Astrocyte of the hippocampus (primary cell): ENCODE data around the gene MPP3.

Experiments
- DNase-seq: peaks from one replicate; pipeline ENCODE4 v3.0.0; 2011; ENCODE audit warnings: low read depth, low spot score

The MPP3 gene

GRCh38 chr17:43772877-43773648 is 59.9 kb downstream of the MPP3 start:
- DNase-seq, result no peak

DNA sequence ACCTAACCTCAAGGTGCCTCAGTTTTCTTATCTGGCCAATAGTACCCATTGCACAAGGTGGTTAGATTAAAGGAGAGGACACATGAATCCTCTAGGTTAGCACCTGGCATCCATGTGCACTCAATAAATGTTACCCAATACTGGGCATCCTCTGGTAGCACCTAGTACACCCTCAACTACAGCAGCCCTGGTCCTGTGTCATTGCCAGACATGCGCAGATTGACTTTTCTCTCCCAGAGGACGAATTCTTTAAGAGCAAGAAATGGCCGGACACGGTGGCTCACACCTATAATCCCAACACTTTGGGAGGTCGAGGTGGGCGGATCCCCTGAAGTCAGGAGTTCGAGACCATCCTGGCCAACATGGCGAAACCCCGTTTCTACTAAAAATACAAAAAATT is 61.5 kb downstream of the MPP3 start:
- DNase-seq, result no peak

DNA sequence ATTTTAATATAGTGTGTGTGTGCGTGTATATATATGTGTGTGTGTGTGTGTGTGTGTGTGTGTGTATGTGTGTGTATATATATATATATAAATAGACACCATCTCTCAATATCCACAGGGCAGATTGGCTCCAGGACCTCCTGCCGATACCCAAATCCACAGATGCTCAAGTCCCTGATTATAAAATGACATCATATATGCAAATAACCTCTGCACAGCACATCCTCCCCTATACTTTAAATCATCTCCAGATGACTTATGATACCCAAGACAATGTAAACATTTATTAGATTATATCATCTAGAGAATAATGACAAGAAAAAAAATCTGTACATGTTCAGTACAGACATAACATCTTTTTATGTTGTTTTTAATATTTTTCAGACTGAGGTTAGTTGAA is 62.0 kb downstream of the MPP3 start:
- no peak for DNase-seq

- no peak for DNase-seq
These were observed 63.1 kb downstream of the MPP3 start for GRCh38 chr17:43769859-43770258.

- no peak for DNase-seq
These were observed 63.5 kb downstream of the MPP3 start for GRCh38 chr17:43769426-43769825.

GRCh38 chr17:43768943-43769342 is 64.0 kb downstream of the MPP3 start:
- DNase-seq, result no peak

GRCh38 chr17:43768382-43768781 is 64.6 kb downstream of the MPP3 start:
- DNase-seq, result no peak

DNA sequence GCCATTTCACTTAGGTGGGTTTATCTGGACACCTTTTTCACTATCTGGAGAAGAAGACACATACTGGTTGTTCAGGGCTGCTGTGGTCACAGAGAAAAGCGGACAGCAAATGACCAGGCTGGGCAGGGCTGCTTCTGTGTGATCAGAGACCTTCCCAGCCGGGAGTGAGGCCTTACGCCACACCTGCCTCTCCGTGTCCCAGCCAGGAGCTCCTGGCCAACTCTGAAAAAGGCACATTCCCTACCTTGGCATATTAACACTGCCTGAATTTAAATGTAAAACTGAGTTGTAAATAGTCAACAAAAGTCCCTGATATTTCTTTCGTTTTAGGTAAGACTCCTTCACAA is 65.3 kb downstream of the MPP3 start:
- DNase-seq, result no peak

DNA sequence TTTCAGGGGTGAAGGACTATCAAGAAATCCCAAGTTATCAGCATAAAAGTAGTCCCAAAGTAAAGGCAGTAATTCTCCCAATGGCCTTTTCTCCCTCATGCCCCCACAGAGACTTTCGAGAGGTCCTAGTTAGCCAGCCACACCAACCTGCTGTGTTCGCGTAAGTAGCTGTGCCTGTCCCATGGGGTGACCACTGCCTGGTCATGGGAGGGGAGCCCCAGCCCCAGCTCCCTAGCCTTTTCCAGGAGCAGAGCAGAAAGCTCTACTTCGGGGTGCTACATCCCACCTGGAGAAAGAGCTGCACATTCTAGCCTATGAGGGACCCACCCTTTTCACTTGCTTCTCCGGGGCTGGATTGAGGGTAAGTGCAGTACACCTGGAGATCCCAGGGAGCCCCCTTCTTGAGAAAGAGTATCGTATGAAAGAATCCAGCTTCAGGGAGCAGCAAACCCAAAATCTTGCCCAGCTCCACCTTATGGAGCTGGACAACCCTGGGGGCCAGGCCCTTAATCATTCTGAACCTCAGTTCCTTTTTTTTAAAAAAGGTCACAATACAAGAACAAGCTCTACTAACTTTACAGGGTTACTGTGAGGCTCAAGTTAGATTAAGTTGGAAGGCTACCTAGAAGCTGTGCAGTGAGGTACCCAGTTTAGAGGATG is 65.8 kb downstream of the MPP3 start:
- DNase-seq, result no peak

DNA sequence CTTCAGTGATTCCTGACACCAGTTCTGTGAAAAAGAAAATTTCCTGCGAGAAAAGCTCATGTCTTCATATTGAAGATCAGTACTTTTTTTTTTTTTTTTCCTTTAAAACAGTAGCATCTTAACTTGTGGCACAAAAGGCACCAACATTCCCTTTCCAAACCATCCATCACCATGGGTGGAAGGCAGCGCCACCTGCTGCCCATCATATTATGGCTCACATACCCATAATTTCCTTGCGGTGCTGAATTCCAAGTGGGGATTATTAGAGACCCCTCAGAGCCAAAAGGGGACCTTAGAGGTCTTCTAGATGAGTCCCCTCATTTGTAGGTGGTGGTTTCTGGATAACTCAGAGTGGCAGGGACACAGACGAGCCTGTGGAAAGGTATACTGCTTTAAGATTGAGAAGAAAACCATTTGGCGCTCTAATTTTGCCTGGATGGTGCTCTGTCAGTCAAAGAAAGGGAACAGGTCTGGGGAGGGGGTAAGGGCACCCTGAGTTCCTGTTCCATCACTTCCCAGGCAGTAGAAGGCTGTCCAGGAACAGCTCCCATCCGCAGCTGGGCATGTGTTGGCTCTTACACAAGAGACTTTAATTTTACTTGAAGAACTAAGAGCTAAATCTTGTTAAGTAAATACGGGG is 66.4 kb downstream of the MPP3 start:
- DNase-seq, result peak; percentile 71

DNA sequence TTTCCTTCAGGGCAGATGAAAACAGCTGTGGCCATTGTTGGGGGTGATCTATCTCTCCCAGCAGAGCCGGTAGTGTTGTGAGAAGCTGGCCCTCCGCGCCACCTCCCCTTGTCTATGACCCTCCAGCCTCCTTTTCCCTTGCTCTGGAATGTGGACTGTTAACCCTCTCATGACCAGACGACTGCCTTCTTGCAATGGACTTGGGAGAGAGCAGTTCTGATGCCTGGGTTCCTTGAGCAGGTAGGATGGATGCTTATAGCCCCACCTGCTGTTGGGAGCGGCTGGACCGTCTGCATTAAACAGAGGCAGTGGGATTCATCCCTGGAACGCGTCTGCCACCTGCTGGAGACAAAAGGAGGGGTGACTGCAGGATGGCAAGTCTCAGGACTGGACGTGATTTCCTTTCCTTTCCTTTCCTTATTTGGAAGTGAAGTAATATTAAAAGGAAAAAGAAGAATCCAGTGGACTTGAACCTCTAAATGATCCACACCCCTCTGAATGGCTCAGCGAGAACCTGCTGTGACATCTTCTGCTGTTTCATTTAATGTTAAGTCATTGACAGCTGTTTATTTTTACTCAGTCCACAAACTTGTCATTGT is 72.6 kb downstream of the MPP3 start:
- peak; percentile 97 for DNase-seq

GRCh38 chr17:43759836-43760235 is 73.1 kb downstream of the MPP3 start:
- no peak for DNase-seq

- DNase-seq, result no peak
These were observed 74.3 kb downstream of the MPP3 start, which contains the start of gene SOST for GRCh38 chr17:43758497-43759174. Gene SOST (minus strand): TSS chr17:43758791. CDS start chr17:43758741, 50 bp downstream.

- no peak for DNase-seq
These were observed 74.9 kb downstream of the MPP3 start for GRCh38 chr17:43758086-43758485.

GRCh38 chr17:43757171-43757660 is 75.7 kb downstream of the MPP3 start:
- DNase-seq, result no peak

- no peak for DNase-seq
These were observed 76.7 kb downstream of the MPP3 start for GRCh38 chr17:43756201-43756600.

- peak; percentile 73 for DNase-seq
These were observed 77.5 kb downstream of the MPP3 start for GRCh38 chr17:43755389-43755875.

DNA sequence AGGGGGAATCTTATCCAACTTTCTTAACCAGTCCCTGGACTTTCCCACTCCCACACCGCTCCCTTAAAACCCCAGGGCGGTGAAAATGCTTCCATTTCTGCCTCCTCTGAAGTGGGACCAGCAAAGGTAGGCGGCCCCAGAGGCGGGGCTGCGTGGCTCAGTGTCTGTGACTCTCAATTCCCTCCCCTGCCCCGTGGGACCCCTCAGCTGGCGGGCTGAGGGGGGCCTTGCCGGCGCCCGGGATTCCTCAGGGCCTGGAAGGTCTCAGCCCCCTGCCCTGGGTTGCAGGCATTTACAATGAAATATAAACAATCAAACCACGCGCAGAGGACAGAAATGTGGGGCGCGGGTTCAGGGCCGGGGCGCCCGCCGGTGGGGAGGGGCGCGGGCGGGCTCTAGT is 78.0 kb downstream of the MPP3 start:
- no peak for DNase-seq

- no peak for DNase-seq
These were observed 79.3 kb downstream of the MPP3 start for GRCh38 chr17:43753493-43754129.
